Vagina (tissue), 2 donors: ENCODE data around the gene MTRF1.

ENCODE experiments used
- CTCF ChIP-seq, 3 experiments: fragments of 450-650 bp in 2 of 3; fragments of 200-600 bp in 1 of 3; sonication (generic) in 1 of 3; IDR thresholded peaks; one replicate each; pipeline ENCODE4 v1.5.1; 2017 to 2019; ENCODE audit warnings: antibody characterized with exemption in 3 of 3, mild to moderate bottlenecking in 2 of 3, moderate library complexity in 2 of 3
- POLR2A ChIP-seq, 2 donors: fragments of 450-650 bp; IDR thresholded peaks; one replicate each; pipeline ENCODE4 v1.6.1; 2017; ENCODE audit warnings: antibody characterized with exemption in 2 of 2, mild to moderate bottlenecking in 2 of 2, moderate library complexity in 2 of 2
- POLR2AphosphoS5 ChIP-seq, 2 donors: sonication (generic); formaldehyde crosslinking; IDR thresholded peaks; one replicate each; pipeline ENCODE4 v1.9.0; 2017; ENCODE audit warnings: antibody characterized with exemption in 2 of 2, mild to moderate bottlenecking in 2 of 2, low read depth in 1 of 2; ENCODE audit not compliant: insufficient read depth in 1 of 2

DNA sequence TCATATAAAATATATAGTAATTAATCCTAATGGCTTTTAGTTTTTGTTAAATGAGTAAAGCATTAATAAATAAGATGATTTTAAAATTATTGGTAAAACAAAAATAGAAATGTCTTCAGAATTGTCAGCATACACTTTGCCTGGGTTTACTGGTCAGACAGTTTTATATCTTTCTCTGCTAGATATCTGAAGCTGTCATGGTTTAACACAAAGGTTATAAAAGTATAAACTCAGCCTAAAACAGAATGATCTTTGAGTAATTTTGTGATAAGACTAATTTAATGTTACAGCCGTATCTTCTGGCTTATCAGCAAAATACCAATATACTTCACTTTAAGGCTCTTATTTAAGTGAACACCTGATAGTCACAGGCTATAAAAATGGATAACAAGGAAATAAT lies 29.9 kb upstream of the MTRF1 start:
- TF ChIP-seq CTCF (IDR thresholded peaks at IDR 0.05), result no peak
- no peak for TF ChIP-seq POLR2A (IDR thresholded peaks at IDR 0.05)
- no peak for TF ChIP-seq POLR2AphosphoS5 (IDR thresholded peaks at IDR 0.05; ENCODE audit: insufficient read depth in 1 of 2, low read depth in 1 of 2)
